Measurements from ENCODE around the gene SMIM41. TPM values are rescaled to one million over a fixed set of nuclear protein-coding genes. Genes with fewer than 3 reads are reported as not detected.

SMIM41 gene
- polyA plus RNA-seq, 2 of the 4 experiments (the other 2 are of a cell fraction) = not detected

DNA sequence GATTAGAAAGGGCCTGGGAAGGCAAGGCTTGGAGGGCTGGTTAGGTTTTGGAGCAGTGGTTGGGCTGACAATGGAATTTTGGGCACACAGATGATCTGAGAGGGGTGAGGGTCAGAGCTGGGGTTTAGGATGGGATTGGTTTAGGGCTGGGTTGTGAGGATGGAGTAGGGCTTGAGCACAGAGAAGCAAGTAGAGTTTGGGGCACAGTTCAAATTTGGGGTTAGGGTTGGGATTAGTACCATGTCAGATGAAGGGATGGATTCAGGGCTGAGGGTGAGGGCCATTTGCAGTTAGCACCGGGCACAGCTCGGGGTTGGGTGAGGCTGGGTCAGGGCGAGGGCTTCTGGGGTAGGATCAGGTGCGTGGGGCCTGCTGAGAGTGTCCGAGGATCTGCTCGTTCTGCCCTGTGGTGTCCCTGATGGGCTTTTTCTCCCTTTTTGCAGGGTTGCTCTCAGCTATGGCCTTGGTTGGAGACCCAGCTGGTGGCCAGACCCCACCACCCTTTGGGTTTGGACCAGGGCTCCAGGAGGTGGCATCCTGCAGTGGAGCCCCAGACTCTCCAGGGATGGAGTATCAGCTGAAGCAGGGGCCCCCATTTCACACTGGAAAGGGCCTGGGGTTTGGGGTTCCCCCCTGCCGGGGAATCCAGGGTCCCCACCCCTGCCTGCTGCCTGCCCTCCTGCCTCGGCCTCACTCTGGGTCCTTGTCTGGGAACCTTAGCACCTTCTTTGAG is 66.8 kb downstream of the SMIM41 start:
- WGBS (ENCODE audit: missing lambda C conversion rate) = 72% methylated on average over 7 of the region's 8 CpGs

DNA sequence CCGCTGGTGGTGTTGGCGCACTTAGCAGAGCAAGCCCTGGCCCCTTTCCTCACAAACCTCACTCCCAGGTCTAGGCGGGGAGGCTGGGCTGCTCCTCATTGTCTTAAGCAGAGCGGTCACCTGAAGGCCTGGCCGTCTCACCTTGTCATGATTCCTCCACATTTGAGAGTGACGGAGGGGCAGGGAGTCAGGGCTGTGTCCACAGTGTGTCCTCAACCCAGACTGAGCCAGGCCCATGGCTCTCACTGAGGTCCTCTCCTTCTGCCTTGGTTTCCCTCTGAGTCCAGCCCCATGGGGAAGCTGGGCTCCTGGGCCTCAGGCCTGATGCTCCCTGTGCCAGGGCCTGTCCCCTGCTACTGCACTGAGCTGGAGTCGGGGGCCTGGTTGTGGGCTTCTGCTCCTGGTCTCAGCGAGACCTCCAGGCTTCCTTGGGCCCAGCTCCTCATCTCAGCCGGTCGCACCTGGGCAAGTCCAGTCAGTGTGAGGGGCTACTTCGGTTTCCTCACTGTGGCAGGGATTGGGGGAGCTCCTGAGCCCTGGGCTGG is 67.4 kb downstream of the SMIM41 start:
- no peak for FAIRE-seq
- peak overlapping the region; percentile 100 for H3K27ac ChIP-seq
- no peak for TF ChIP-seq FOSL2 (IDR thresholded peaks at IDR 0.05)
- TF ChIP-seq FOSL2 (CRISPR knock-in tag; IDR thresholded peaks at IDR 0.05) = no peak
- peak; percentile 99 for TF ChIP-seq TP53 (CRISPR knock-in tag; IDR thresholded peaks at IDR 0.05)
- TF ChIP-seq ZSCAN20 (CRISPR knock-in tag; IDR thresholded peaks at IDR 0.05) = peak; percentile 98
- TF ChIP-seq RNF2 (IDR thresholded peaks at IDR 0.05; ENCODE audit: borderline replicate concordance, low read depth) = no peak
- no peak; the same call in 1 of the 2 replicates for TF ChIP-seq POLR2A (IDR thresholded peaks at IDR 0.05; ENCODE audit: low read length)
- TF ChIP-seq EHF (CRISPR knock-in tag; IDR thresholded peaks at IDR 0.05) = peak; percentile 100
- TF ChIP-seq HOXB5 (CRISPR knock-in tag; IDR thresholded peaks at IDR 0.05) = peak; percentile 99
- TF ChIP-seq FOSB (CRISPR knock-in tag; IDR thresholded peaks at IDR 0.05) = peak; percentile 97
- TF ChIP-seq HEYL (CRISPR knock-in tag; IDR thresholded peaks at IDR 0.05) = peak; percentile 98
- no peak for TF ChIP-seq NFE2L2 (conservative IDR thresholded peaks at IDR 0.05; ENCODE audit: low read length)
- TF ChIP-seq BHLHE40 (IDR thresholded peaks at IDR 0.05; ENCODE audit: low read depth, low read length) = no peak
- TF ChIP-seq CBX2 (IDR thresholded peaks at IDR 0.05; ENCODE audit: borderline replicate concordance, low read depth) = no peak
- TF ChIP-seq CBX8 (IDR thresholded peaks at IDR 0.05) = no peak
- TF ChIP-seq MAZ (IDR thresholded peaks at IDR 0.05; ENCODE audit: borderline replicate concordance, low read depth, low read length) = no peak
- no peak for TF ChIP-seq POLR2AphosphoS2 (conservative IDR thresholded peaks at IDR 0.05; ENCODE audit: low read length)
- TF ChIP-seq, protein P1, sequence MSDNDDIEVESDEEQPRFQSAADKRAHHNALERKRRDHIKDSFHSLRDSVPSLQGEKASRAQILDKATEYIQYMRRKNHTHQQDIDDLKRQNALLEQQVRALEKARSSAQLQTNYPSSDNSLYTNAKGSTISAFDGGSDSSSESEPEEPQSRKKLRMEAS (IDR thresholded peaks at IDR 0.05) = no peak
- no peak for TF ChIP-seq ZC3H11A (IDR thresholded peaks at IDR 0.05)
- peak; percentile 98 for TF ChIP-seq FOXS1 (CRISPR knock-in tag; IDR thresholded peaks at IDR 0.05)
- no peak for TF ChIP-seq KDM5A (IDR thresholded peaks at IDR 0.05)
- TF ChIP-seq CHD2 (IDR thresholded peaks at IDR 0.05; ENCODE audit: low read length, partially characterized antibody) = no peak
- TF ChIP-seq MYC (IDR thresholded peaks at IDR 0.05; ENCODE audit: borderline replicate concordance, low read length) = no peak
- TF ChIP-seq RCOR1 (IDR thresholded peaks at IDR 0.05; ENCODE audit: low read depth, low read length) = no peak
- TF ChIP-seq HOXA7 (CRISPR knock-in tag; IDR thresholded peaks at IDR 0.05) = peak; percentile 96
- no peak for TF ChIP-seq CHD4 (IDR thresholded peaks at IDR 0.05; ENCODE audit: borderline replicate concordance)
- TF ChIP-seq ZNF302 (CRISPR knock-in tag; IDR thresholded peaks at IDR 0.05) = peak; percentile 99
- TF ChIP-seq, protein P2, sequence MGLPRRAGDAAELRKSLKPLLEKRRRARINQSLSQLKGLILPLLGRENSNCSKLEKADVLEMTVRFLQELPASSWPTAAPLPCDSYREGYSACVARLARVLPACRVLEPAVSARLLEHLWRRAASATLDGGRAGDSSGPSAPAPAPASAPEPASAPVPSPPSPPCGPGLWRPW (IDR thresholded peaks at IDR 0.05) = no peak
- no peak for TF ChIP-seq SMC3 (IDR thresholded peaks at IDR 0.05)
- TF ChIP-seq, protein P3, sequence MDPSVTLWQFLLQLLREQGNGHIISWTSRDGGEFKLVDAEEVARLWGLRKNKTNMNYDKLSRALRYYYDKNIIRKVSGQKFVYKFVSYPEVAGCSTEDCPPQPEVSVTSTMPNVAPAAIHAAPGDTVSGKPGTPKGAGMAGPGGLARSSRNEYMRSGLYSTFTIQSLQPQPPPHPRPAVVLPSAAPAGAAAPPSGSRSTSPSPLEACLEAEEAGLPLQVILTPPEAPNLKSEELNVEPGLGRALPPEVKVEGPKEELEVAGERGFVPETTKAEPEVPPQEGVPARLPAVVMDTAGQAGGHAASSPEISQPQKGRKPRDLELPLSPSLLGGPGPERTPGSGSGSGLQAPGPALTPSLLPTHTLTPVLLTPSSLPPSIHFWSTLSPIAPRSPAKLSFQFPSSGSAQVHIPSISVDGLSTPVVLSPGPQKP (IDR thresholded peaks at IDR 0.05; ENCODE audit: low read depth, low read length) = no peak
- no peak for TF ChIP-seq GATA3 (IDR thresholded peaks at IDR 0.05; ENCODE audit: borderline replicate concordance)
- no peak for TF ChIP-seq PHF8 (IDR thresholded peaks at IDR 0.05; ENCODE audit: borderline replicate concordance, low read depth)
- no peak for TF ChIP-seq HDAC2 (IDR thresholded peaks at IDR 0.05)
- peak; percentile 99 for TF ChIP-seq ATOH8 (CRISPR knock-in tag; IDR thresholded peaks at IDR 0.05; ENCODE audit: low read depth)

More for the DNA sequence above, 66.8 kb downstream of the SMIM41 start:
- DNase-seq (ENCODE audit: low read depth in 1 of 2, low spot score in 1 of 2) = peak in 1 of 2 experiments; percentile 47
- no peak overlapping the region; the same call in 2 of the 3 replicates for H3K4me3 ChIP-seq
- FAIRE-seq = no peak
- peak overlapping the region; percentile 76 for H3K4me2 ChIP-seq
- TF ChIP-seq HDAC2 (IDR thresholded peaks at IDR 0.05) (no peak), POLR2A (IDR thresholded peaks at IDR 0.05; ENCODE audit: low read length) (0 out of 2 replicates have a peak, but pooled peaks have one; percentile 16), ZNF302 (CRISPR knock-in tag; IDR thresholded peaks at IDR 0.05) (peak; percentile 50), FOSB (CRISPR knock-in tag; IDR thresholded peaks at IDR 0.05) (peak; percentile 70)
- H3K9me3 ChIP-seq = no peaks in the 10 kb centered on the region
- peaks cover 81% of the 10 kb centered on the region for H3K4me1 ChIP-seq
- POLR2A ChIA-PET = interaction anchor here (0.7 to 3.7 kb wide), 9 partner anchors 46 to 734 kb away, joined by 3 to 29 read pairs (median 12); partner anchors contain the start of gene KRT80
- ATAC-seq = no peak
- H3K27ac ChIP-seq = peak overlapping the region; percentile 100
- CTCF ChIA-PET = interaction anchor here (0.7 to 19.3 kb wide), 14 partner anchors 8 to 833 kb away, joined by 3 to 833 read pairs (median 8); partner anchors contain the start of gene KRT7

More for the DNA sequence above, 67.4 kb downstream of the SMIM41 start:
- WGBS (ENCODE audit: missing lambda C conversion rate) = 11% methylated on average over 9 of the region's 11 CpGs
- ATAC-seq = peak in 1 of 2 experiments; percentile 1; a peak in 2 of 6 replicates
- CTCF ChIA-PET = interaction anchor here (1.0 to 19.3 kb wide), 18 partner anchors 9 to 832 kb away, joined by 3 to 833 read pairs (median 6); partner anchors contain the start of gene KRT7
- Histone ChIP-seq H3K9me3 (no peaks in the 10 kb centered on the region), H3K4me2 (peak overlapping the region; percentile 76), H3K4me3 (peak overlapping the region; percentile 18; the same call in 2 of the 3 replicates), H3K4me1 (peaks cover 88% of the 10 kb centered on the region)
- POLR2A ChIA-PET = interaction anchor here (0.5 to 3.7 kb wide), 28 partner anchors 8 to 859 kb away, joined by 3 to 75 read pairs (median 4); partner anchors contain the start of genes ATG101, EIF4B, KRT7 and KRT8
- DNase-seq (ENCODE audit: low read depth in 1 of 2, low spot score in 1 of 2) = peak in 1 of 2 experiments; percentile 72
